BLaER1 treated with 17β-estradiol and CSF1 and Interleukin-3, amounts not matched to agents 10 nM and 100 nM (cell line): ENCODE data around the gene LVRN.
"Not testable (repeated sequence)": the region's sequence is repeated elsewhere in the genome, so short reads cannot be mapped to it uniquely, and the experiment has no call there.

Source experiments
- H3K27ac ChIP-seq, 11 experiments: shearing (Covaris generic); formaldehyde crosslinking; 2 replicates each; pipeline ENCODE4 v1.8.1; 2022
- H3K27me3 ChIP-seq, 11 experiments: shearing (Covaris generic); formaldehyde crosslinking; 2 replicates each; pipeline ENCODE4 v1.8.1; 2022
- H3K36me3 ChIP-seq, 11 experiments: shearing (Covaris generic); formaldehyde crosslinking; 2 replicates each; pipeline ENCODE4 v1.8.1; 2022
- H3K4me1 ChIP-seq, 10 experiments: shearing (Covaris generic); formaldehyde crosslinking; 2 replicates each; pipeline ENCODE4 v1.8.1; 2022
- H3K4me2 ChIP-seq, 11 experiments: shearing (Covaris generic); formaldehyde crosslinking; 2 replicates each; pipeline ENCODE4 v1.8.1; 2022
- H3K4me3 ChIP-seq, 10 experiments: shearing (Covaris generic); formaldehyde crosslinking; 2 replicates each; pipeline ENCODE4 v1.8.1; 2022
- H3K9ac ChIP-seq, 11 experiments: shearing (Covaris generic); formaldehyde crosslinking; 2 replicates each; pipeline ENCODE4 v1.8.1; 2022
- H3K9me3 ChIP-seq, 11 experiments: shearing (Covaris generic); formaldehyde crosslinking; replicated peaks in 1 of 11; 2 replicates each; pipeline ENCODE4 v1.8.1; 2022
- H4K20me1 ChIP-seq, 11 experiments: shearing (Covaris generic); formaldehyde crosslinking; 2 replicates each; pipeline ENCODE4 v1.8.1; 2022
- Cebpa-rat ChIP-seq, 11 experiments: shearing (Covaris generic); IDR thresholded peaks; 2 replicates each; pipeline ENCODE4 v1.8.1; 2022

Gene LVRN

GRCh38 chr5:115962239-115962564 is at the start of gene LVRN:
TSS of gene LVRN (plus strand) at chr5:115962475. CDS start at chr5:115962618, 143 bp downstream.
- no peak for TF ChIP-seq Cebpa-rat (IDR thresholded peaks at IDR 0.05)
- Histone ChIP-seq H3K27ac (no peak within 1 kb of the TSS), H3K4me3 (no peak within 1 kb of the TSS), H3K4me1 (no peaks in the 10 kb centered on the region), H3K9me3 (peaks cover 21 to 31% (median 25%) of the 10 kb centered on the region in 11 experiments), H3K36me3 (no peaks in the 10 kb centered on the region), H3K9ac (no peak within 1 kb of the TSS), H3K4me2 (no peak within 1 kb of the TSS), H4K20me1 (no peaks in the 10 kb centered on the region; a peak in 1 of 22 replicates), H3K27me3 (no peaks in the 10 kb centered on the region)

GRCh38 chr5:115913623-115914400 is 48.5 kb upstream of the LVRN start:
- H3K27me3 ChIP-seq, H3K4me2 ChIP-seq, H3K9ac ChIP-seq, H3K4me3 ChIP-seq, H3K9me3 ChIP-seq, H3K27ac ChIP-seq, H3K4me1 ChIP-seq, H4K20me1 ChIP-seq: not testable (repeated sequence)
- peaks cover 0 to 47% (median 0%) of the 10 kb centered on the region in 11 experiments; a peak in 7 of 22 replicates for H3K36me3 ChIP-seq
- TF ChIP-seq Cebpa-rat (IDR thresholded peaks at IDR 0.05): peak in 3 of 11 experiments; percentile 29 to 43 (median 42); a peak in 3 of 22 replicates

GRCh38 chr5:115920171-115920725 is 42.0 kb upstream of the LVRN start:
- no peak for TF ChIP-seq Cebpa-rat (IDR thresholded peaks at IDR 0.05)
- Histone ChIP-seq H3K4me2 (no peak overlapping the region), H3K9ac (no peak overlapping the region), H3K27ac (no peak overlapping the region), H4K20me1 (no peaks in the 10 kb centered on the region), H3K9me3 (no peaks in the 10 kb centered on the region), H3K27me3 (no peaks in the 10 kb centered on the region), H3K36me3 (peaks cover 0 to 15% (median 0%) of the 10 kb centered on the region in 11 experiments; a peak in 6 of 22 replicates), H3K4me1 (no peaks in the 10 kb centered on the region), H3K4me3 (no peak overlapping the region)

GRCh38 chr5:115928578-115929407 is 33.5 kb upstream of the LVRN start:
- H3K4me2 ChIP-seq, H3K27me3 ChIP-seq, H3K9me3 ChIP-seq, H3K36me3 ChIP-seq, H3K4me1 ChIP-seq, H3K9ac ChIP-seq, H4K20me1 ChIP-seq, H3K4me3 ChIP-seq, H3K27ac ChIP-seq: not testable (repeated sequence)

- not testable (repeated sequence) for H3K27me3 ChIP-seq, H3K4me2 ChIP-seq, H4K20me1 ChIP-seq, H3K27ac ChIP-seq, H3K9me3 ChIP-seq, H3K36me3 ChIP-seq, H3K9ac ChIP-seq, H3K4me3 ChIP-seq
- H3K4me1 ChIP-seq: peaks cover 0 to 11% (median 6%) of the 10 kb centered on the region in 10 experiments; a peak in 11 of 20 replicates
Observed at GRCh38 chr5:115930171-115930570, 32.1 kb upstream of the LVRN start.

- no peak overlapping the region for H3K27ac ChIP-seq
- H3K4me2 ChIP-seq: no peak overlapping the region
- H3K4me3 ChIP-seq: no peak overlapping the region
- no peak overlapping the region for H3K9ac ChIP-seq
- H4K20me1 ChIP-seq: no peaks in the 10 kb centered on the region; a peak in 1 of 22 replicates
- TF ChIP-seq Cebpa-rat (IDR thresholded peaks at IDR 0.05): no peak
- peaks cover 0 to 11% (median 6%) of the 10 kb centered on the region in 10 experiments; a peak in 11 of 20 replicates for H3K4me1 ChIP-seq
- H3K36me3 ChIP-seq: no peaks in the 10 kb centered on the region
- H3K9me3 ChIP-seq: no peaks in the 10 kb centered on the region
- no peaks in the 10 kb centered on the region for H3K27me3 ChIP-seq
Observed at GRCh38 chr5:115930630-115931337, 31.5 kb upstream of the LVRN start.

GRCh38 chr5:115932991-115933390 is 29.3 kb upstream of the LVRN start:
- Histone ChIP-seq H4K20me1 (no peaks in the 10 kb centered on the region), H3K36me3 (no peaks in the 10 kb centered on the region), H3K4me3 (no peak overlapping the region), H3K27me3 (no peaks in the 10 kb centered on the region), H3K9me3 (no peaks in the 10 kb centered on the region), H3K4me1 (peaks cover 0 to 11% (median 6%) of the 10 kb centered on the region in 10 experiments; a peak in 11 of 20 replicates), H3K27ac (no peak overlapping the region), H3K4me2 (no peak overlapping the region), H3K9ac (no peak overlapping the region)
- TF ChIP-seq Cebpa-rat (IDR thresholded peaks at IDR 0.05): no peak

- peak overlapping the region in 7 of 11 experiments; percentile 16 to 43 (median 37); a peak in 12 of 22 replicates for H3K4me2 ChIP-seq
Observed at GRCh38 chr5:115934388-115934974, 27.8 kb upstream of the LVRN start.

More at GRCh38 chr5:115934388-115934974, 27.8 kb upstream of the LVRN start:
- H3K9me3 ChIP-seq: no peaks in the 10 kb centered on the region
- TF ChIP-seq Cebpa-rat (IDR thresholded peaks at IDR 0.05): no peak
- H3K36me3 ChIP-seq: no peaks in the 10 kb centered on the region
- H3K4me1 ChIP-seq: peaks cover 0 to 11% (median 6%) of the 10 kb centered on the region in 10 experiments; a peak in 11 of 20 replicates
- no peak overlapping the region for H3K27ac ChIP-seq
- H3K9ac ChIP-seq: no peak overlapping the region
- H4K20me1 ChIP-seq: no peaks in the 10 kb centered on the region
- no peak overlapping the region for H3K4me3 ChIP-seq
- H3K27me3 ChIP-seq: no peaks in the 10 kb centered on the region
